Peyer's patch (tissue), 4 donors: Measurements from ENCODE around the gene KDM5C. TPM values are rescaled to one million over a fixed set of nuclear protein-coding genes. Genes with fewer than 3 reads are reported as not detected.

ENCODE experiments used
- DNase-seq, 3 donors: peaks; one replicate each; pipeline ENCODE4 v3.0.0-alpha.2; 2017 to 2019
- H3K27ac ChIP-seq, 4 donors: fragments of 200-600 bp; sonication (generic); one replicate each; pipeline ENCODE4 v1.5.1; 2016 to 2019
- H3K27me3 ChIP-seq, 2 donors: fragments of 200-600 bp; sonication (generic); one replicate each; pipeline ENCODE4 v1.5.1; 2019
- H3K36me3 ChIP-seq, 3 donors: fragments of 200-600 bp; sonication (generic); one replicate each; pipeline ENCODE4 v1.5.1; 2016 to 2019
- H3K4me1 ChIP-seq, 4 donors: fragments of 200-600 bp; sonication (generic); one replicate each; pipeline ENCODE4 v1.5.1; 2016 to 2019
- H3K4me3 ChIP-seq, 4 donors: fragments of 200-600 bp; sonication (generic); 1 replicate in 3 of 4; 2 replicates in 1 of 4; pipeline ENCODE4 v1.5.1; 2016 to 2019; ENCODE audit warnings: mild to moderate bottlenecking in 1 of 4
- H3K9me3 ChIP-seq, 4 donors: fragments of 200-600 bp; sonication (generic); one replicate each; pipeline ENCODE4 v1.5.1; 2016 to 2019; ENCODE audit warnings: mild to moderate bottlenecking in 1 of 4
- POLR2A ChIP-seq, 2 donors: fragments of 450-650 bp; IDR thresholded peaks; one replicate each; pipeline ENCODE4 v1.5.1; 2017; ENCODE audit warnings: antibody characterized with exemption in 2 of 2, mild to moderate bottlenecking in 2 of 2, moderate library complexity in 2 of 2
- small RNA-seq, 2 donors: library from RNA; depleted of rRNA; stranded (forward); fragments of <200 nt; gene quantifications; one replicate each; pipeline ENCODE3, GENCODE V24; 2016
- total RNA-seq, 4 donors: library from RNA; depleted of rRNA; stranded (reverse); fragments of >200 nt; gene quantifications; one replicate each; pipeline ENCODE4 v1.1.0, GENCODE V29; 2016
- TF ChIP-seq, protein P1 (sequence below), 6 experiments: fragments of 450-650 bp in 4 of 6; fragments of 200-600 bp in 2 of 6; sonication (generic) in 1 of 6; IDR thresholded peaks; one replicate each; pipeline ENCODE4 v1.5.1; 2017 to 2019; ENCODE audit warnings: antibody characterized with exemption in 6 of 6, mild to moderate bottlenecking in 3 of 6, moderate library complexity in 1 of 6

Gene KDM5C
- total RNA-seq, 4 donors from 2014 or later, result 77.4 to 176 (median 137) TPM

DNA sequence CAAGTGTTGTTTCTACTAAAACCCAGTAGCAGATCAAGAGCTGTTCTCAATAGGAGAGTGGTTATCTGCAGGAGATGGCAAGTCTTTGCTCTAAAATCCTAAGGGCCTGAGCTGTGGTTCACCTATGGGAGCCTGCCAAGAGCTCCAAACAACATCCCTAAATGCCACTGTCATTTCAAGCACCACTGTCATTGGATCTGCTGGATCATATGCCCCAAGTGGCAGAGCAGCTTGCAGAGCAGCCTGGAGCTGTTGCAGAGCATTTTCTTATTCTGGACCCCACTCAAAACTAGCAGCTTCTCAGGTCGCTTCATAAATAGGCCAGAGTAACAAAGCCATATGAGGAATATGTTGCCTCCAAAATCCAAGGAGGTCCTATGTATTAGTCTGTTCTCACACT lies 71.4 kb downstream of the KDM5C start:
- no peak overlapping the region for H3K4me3 ChIP-seq
- no peaks in the 10 kb centered on the region for H3K4me1 ChIP-seq
- TF ChIP-seq, protein P1, sequence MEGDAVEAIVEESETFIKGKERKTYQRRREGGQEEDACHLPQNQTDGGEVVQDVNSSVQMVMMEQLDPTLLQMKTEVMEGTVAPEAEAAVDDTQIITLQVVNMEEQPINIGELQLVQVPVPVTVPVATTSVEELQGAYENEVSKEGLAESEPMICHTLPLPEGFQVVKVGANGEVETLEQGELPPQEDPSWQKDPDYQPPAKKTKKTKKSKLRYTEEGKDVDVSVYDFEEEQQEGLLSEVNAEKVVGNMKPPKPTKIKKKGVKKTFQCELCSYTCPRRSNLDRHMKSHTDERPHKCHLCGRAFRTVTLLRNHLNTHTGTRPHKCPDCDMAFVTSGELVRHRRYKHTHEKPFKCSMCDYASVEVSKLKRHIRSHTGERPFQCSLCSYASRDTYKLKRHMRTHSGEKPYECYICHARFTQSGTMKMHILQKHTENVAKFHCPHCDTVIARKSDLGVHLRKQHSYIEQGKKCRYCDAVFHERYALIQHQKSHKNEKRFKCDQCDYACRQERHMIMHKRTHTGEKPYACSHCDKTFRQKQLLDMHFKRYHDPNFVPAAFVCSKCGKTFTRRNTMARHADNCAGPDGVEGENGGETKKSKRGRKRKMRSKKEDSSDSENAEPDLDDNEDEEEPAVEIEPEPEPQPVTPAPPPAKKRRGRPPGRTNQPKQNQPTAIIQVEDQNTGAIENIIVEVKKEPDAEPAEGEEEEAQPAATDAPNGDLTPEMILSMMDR (IDR thresholded peaks at IDR 0.05), result no peak
- no peak for TF ChIP-seq POLR2A (IDR thresholded peaks at IDR 0.05)
- H3K9me3 ChIP-seq, result no peaks in the 10 kb centered on the region
- no peak overlapping the region for H3K27ac ChIP-seq
- H3K36me3 ChIP-seq, result no peaks in the 10 kb centered on the region
- no peaks in the 10 kb centered on the region for H3K27me3 ChIP-seq
- no peak for DNase-seq

Small RNA genes within 50 kb of the gene (small RNA-seq; reads per million reads assigned to genes)
- gene AL139396.1 (0 reads per million in 2 donors), gene MIR6894 (0.51 to 0.70 reads per million in 2 donors), gene MIR6895 (0 reads per million in 2 donors)

Other genes starting within 250 kb of the KDM5C start
- gene GPR173, start 176.4 kb downstream of the KDM5C start, total RNA-seq, result under 1 TPM in 2 of 4 donors, not detected in 2; 0.57 to 0.67 TPM
- 100 to 1,000 TPM in 1 of 4 donors, 10 to 100 TPM in 3; 14.4 to 241 (median 37.1) TPM for gene TSPYL2, start 142.8 kb downstream of the KDM5C start, total RNA-seq
- 10 to 100 TPM in 3 of 4 donors, 1 to 10 TPM in 1; 8.6 to 42.1 (median 33.1) TPM for gene KANTR, start 131.1 kb downstream of the KDM5C start, total RNA-seq
- gene IQSEC2, start 56.4 kb upstream of the KDM5C start, total RNA-seq, result 10 to 100 TPM; 20.6 to 77.9 (median 48.3) TPM
- gene SMC1A, start 197.4 kb upstream of the KDM5C start, total RNA-seq, result 100 to 1,000 TPM in 1 of 4 donors, 10 to 100 TPM in 3; 35.5 to 119 (median 39.7) TPM
- gene RIBC1, start 197.7 kb upstream of the KDM5C start, total RNA-seq, result 1 to 10 TPM in 1 of 4 donors, not detected in 3; 1.0 TPM
- 10 to 100 TPM; 34.7 to 63.5 (median 44.4) TPM for gene HSD17B10, start 209.2 kb upstream of the KDM5C start, total RNA-seq